ENCODE data around the gene CHN1. TPM values are rescaled to one million over a fixed set of nuclear protein-coding genes. Genes with fewer than 3 reads are reported as not detected.

CHN1 gene
- total RNA-seq, 1 donor: 0.54 TPM

GRCh38 chr2:174931724-174932123 is 73.5 kb downstream of the CHN1 start:
- no peak for DNase-seq (ENCODE audit: low read depth in 2 of 3, low spot score in 2 of 3)

GRCh38 chr2:174929786-174930185 is 75.4 kb downstream of the CHN1 start:
- DNase-seq (ENCODE audit: low read depth in 2 of 3, low spot score in 2 of 3): no peak

- no peak for DNase-seq (ENCODE audit: low read depth in 2 of 3, low spot score in 2 of 3)
Measured at GRCh38 chr2:174925046-174925784, 80.0 kb downstream of the CHN1 start.

GRCh38 chr2:174924061-174924693 is 81.0 kb downstream of the CHN1 start:
- DNase-seq (ENCODE audit: low read depth in 2 of 3, low spot score in 2 of 3): no peak

- DNase-seq (ENCODE audit: low read depth in 2 of 3, low spot score in 2 of 3): no peak
Measured at GRCh38 chr2:174919947-174920595, 85.1 kb downstream of the CHN1 start.

- DNase-seq (ENCODE audit: low read depth in 2 of 3, low spot score in 2 of 3): no peak
Measured at GRCh38 chr2:174918886-174919526, 86.2 kb downstream of the CHN1 start.

GRCh38 chr2:174916270-174916930 is 88.8 kb downstream of the CHN1 start:
- no peak for DNase-seq (ENCODE audit: low read depth in 2 of 3, low spot score in 2 of 3)

GRCh38 chr2:174914853-174915760 is 90.1 kb downstream of the CHN1 start:
- DNase-seq (ENCODE audit: low read depth in 2 of 3, low spot score in 2 of 3): no peak

GRCh38 chr2:174908284-174908683 is 96.9 kb downstream of the CHN1 start:
- DNase-seq (ENCODE audit: low read depth in 2 of 3, low spot score in 2 of 3): no peak

- DNase-seq (ENCODE audit: low read depth in 2 of 3, low spot score in 2 of 3): no peak
Measured at GRCh38 chr2:174903264-174903556, 102.0 kb downstream of the CHN1 start.

GRCh38 chr2:174902506-174903263 is 102.5 kb downstream of the CHN1 start:
- peak in 1 of 3 donors; percentile 18 for DNase-seq (ENCODE audit: low read depth in 2 of 3, low spot score in 2 of 3)

GRCh38 chr2:174901075-174901474 is 104.1 kb downstream of the CHN1 start:
- DNase-seq (ENCODE audit: low read depth in 2 of 3, low spot score in 2 of 3): no peak

GRCh38 chr2:174897286-174897685 is 107.9 kb downstream of the CHN1 start:
- DNase-seq (ENCODE audit: low read depth in 2 of 3, low spot score in 2 of 3): no peak

- no peak for DNase-seq (ENCODE audit: low read depth in 2 of 3, low spot score in 2 of 3)
Measured at GRCh38 chr2:174893018-174893417, 112.2 kb downstream of the CHN1 start.

GRCh38 chr2:174892546-174892945 is 112.6 kb downstream of the CHN1 start:
- no peak for DNase-seq (ENCODE audit: low read depth in 2 of 3, low spot score in 2 of 3)

- no peak for DNase-seq (ENCODE audit: low read depth in 2 of 3, low spot score in 2 of 3)
Measured at GRCh38 chr2:174888646-174889271, 116.4 kb downstream of the CHN1 start.

- no peak for DNase-seq (ENCODE audit: low read depth in 2 of 3, low spot score in 2 of 3)
Measured at GRCh38 chr2:174888146-174888545, 117.0 kb downstream of the CHN1 start.

GRCh38 chr2:174882416-174882815 is 122.8 kb downstream of the CHN1 start:
- no peak for DNase-seq (ENCODE audit: low read depth in 2 of 3, low spot score in 2 of 3)

GRCh38 chr2:174881678-174882077 is 123.5 kb downstream of the CHN1 start:
- no peak for DNase-seq (ENCODE audit: low read depth in 2 of 3, low spot score in 2 of 3)

All from hematopoietic multipotent progenitor cell (in vitro differentiated cells).